Left ventricle myocardium inferior (tissue), 1 donor: Measurements from ENCODE around the gene TENM3. TPM values are rescaled to one million over a fixed set of nuclear protein-coding genes. Genes with fewer than 3 reads are reported as not detected.

Experiments
- DNase-seq: peaks from one replicate; pipeline ENCODE4 v3.0.0-alpha.2; 2020
- H3K27ac ChIP-seq: fragments of 200-600 bp; replicated peaks from 2 replicates; pipeline ENCODE4 v1.8.0; 2021
- H3K27me3 ChIP-seq: fragments of 200-600 bp; 2 replicates; pipeline ENCODE4 v1.8.0; 2021; ENCODE audit warnings: low read depth
- H3K36me3 ChIP-seq: fragments of 200-600 bp; 2 replicates; pipeline ENCODE4 v1.8.0; 2021
- H3K4me1 ChIP-seq: fragments of 200-600 bp; 2 replicates; pipeline ENCODE4 v1.8.0; 2021
- H3K4me3 ChIP-seq: fragments of 200-600 bp; 2 replicates; pipeline ENCODE4 v1.8.0; 2021; ENCODE audit warnings: mild to moderate bottlenecking, moderate library complexity
- H3K9me3 ChIP-seq: fragments of 200-600 bp; replicated peaks from 2 replicates; pipeline ENCODE4 v1.8.0; 2021
- intact Hi-C: fragments of 100-400 bp; cut with micrococcal nuclease; formaldehyde crosslinking; loops from one replicate; pipeline ENCODE4 v1.11.0; 2022
- total RNA-seq: library from RNA; stranded (reverse); fragmentation: NEBNext Ultra II Directional; extraction: Animal tissue kit (Norgen Biotek cat#: 25700); gene quantifications from one replicate; pipeline ENCODE4 v1.2.1, GENCODE V29; 2021
- TF ChIP-seq, protein P1 (sequence below): fragments of 200-600 bp; IDR thresholded peaks from 2 replicates; pipeline ENCODE4 v1.8.0; 2021; ENCODE audit warnings: antibody characterized with exemption, mild to moderate bottlenecking, borderline replicate concordance
- donor health status: DM: no; HTN: yes; CAD: no; lungs with severe emphysema.

TENM3 gene
- total RNA-seq, 1 donor from 2014 or later = 1.5 TPM

DNA sequence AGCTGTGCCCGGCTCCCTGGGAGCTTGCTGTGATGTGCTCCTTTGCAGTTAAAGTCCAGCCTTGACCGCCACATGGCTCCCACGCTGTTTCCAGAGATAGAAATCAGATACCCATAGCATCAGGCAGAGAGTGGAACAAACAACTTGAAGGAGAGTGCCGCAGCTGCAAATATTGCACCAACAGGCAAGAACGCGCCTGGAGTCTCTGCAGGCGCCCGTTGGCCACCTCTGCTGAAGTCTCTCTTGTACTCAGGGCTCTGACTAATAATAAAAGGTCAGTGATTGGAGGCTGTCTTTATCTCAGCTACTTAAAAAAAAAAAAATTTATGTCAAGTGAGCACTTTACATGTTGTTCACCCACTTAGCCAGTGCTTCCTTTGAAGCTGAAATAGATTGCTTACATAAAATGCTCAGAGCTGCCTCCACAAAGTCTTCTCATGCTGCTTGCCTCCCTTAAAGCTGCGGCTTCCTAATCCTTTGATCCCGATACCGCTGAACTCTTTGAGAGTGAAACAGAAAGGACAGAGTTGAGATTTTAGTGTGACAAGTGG is 30.9 kb upstream of the TENM3 start:
- no peak for DNase-seq

GRCh38 chr4:182213004-182213403 is 30.2 kb upstream of the TENM3 start:
- no peak overlapping the region for H3K27ac ChIP-seq
- H3K36me3 ChIP-seq = no peaks in the 10 kb centered on the region
- H3K4me1 ChIP-seq = peaks cover 9% of the 10 kb centered on the region
- no peak overlapping the region for H3K4me3 ChIP-seq
- DNase-seq = no peak
- intact Hi-C loops = no loop called here
- no peaks in the 10 kb centered on the region for H3K9me3 ChIP-seq
- TF ChIP-seq, protein P1, sequence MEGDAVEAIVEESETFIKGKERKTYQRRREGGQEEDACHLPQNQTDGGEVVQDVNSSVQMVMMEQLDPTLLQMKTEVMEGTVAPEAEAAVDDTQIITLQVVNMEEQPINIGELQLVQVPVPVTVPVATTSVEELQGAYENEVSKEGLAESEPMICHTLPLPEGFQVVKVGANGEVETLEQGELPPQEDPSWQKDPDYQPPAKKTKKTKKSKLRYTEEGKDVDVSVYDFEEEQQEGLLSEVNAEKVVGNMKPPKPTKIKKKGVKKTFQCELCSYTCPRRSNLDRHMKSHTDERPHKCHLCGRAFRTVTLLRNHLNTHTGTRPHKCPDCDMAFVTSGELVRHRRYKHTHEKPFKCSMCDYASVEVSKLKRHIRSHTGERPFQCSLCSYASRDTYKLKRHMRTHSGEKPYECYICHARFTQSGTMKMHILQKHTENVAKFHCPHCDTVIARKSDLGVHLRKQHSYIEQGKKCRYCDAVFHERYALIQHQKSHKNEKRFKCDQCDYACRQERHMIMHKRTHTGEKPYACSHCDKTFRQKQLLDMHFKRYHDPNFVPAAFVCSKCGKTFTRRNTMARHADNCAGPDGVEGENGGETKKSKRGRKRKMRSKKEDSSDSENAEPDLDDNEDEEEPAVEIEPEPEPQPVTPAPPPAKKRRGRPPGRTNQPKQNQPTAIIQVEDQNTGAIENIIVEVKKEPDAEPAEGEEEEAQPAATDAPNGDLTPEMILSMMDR = no peak
- peaks cover 73% of the 10 kb centered on the region for H3K27me3 ChIP-seq

More for the DNA sequence above, 30.9 kb upstream of the TENM3 start:
- peaks cover 13% of the 10 kb centered on the region for H3K4me1 ChIP-seq
- H3K4me3 ChIP-seq = no peak overlapping the region
- TF ChIP-seq, protein P1 = no peak
- intact Hi-C loops = no loop called here
- H3K9me3 ChIP-seq = no peaks in the 10 kb centered on the region
- no peaks in the 10 kb centered on the region for H3K36me3 ChIP-seq
- H3K27me3 ChIP-seq = peaks cover 70% of the 10 kb centered on the region
- no peak overlapping the region for H3K27ac ChIP-seq

GRCh38 chr4:182215148-182215547 is 28.1 kb upstream of the TENM3 start:
- Histone ChIP-seq H3K27ac (no peak overlapping the region), H3K9me3 (no peaks in the 10 kb centered on the region), H3K4me3 (no peak overlapping the region), H3K4me1 (peaks cover 4% of the 10 kb centered on the region), H3K27me3 (peaks cover 79% of the 10 kb centered on the region), H3K36me3 (no peaks in the 10 kb centered on the region)
- intact Hi-C loops = no loop called here
- TF ChIP-seq, protein P1 = no peak
- DNase-seq = no peak

DNA sequence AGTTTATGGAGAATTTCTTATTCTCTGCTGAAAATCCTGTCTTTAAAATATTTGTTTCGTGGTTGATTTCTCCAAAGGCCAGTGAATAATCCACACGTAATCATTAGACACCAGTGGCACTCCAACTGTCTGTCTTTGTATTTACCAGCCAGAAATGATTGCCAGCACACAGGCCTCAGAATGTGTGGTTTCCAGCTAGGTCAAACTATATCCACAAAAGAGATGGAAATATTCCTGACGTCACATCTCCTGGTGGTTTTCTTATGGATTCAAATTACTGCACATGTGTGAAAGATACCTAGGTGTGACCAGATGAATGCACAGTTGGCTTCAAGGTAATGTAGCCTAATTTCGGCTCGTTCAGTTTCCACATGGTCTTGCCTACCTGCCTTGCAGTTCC is 27.2 kb upstream of the TENM3 start:
- TF ChIP-seq, protein P1 = no peak
- no peak overlapping the region for H3K4me3 ChIP-seq
- no peaks in the 10 kb centered on the region for H3K9me3 ChIP-seq
- H3K27ac ChIP-seq = no peak overlapping the region
- intact Hi-C loops = no loop called here
- H3K27me3 ChIP-seq = peaks cover 75% of the 10 kb centered on the region
- H3K4me1 ChIP-seq = peaks cover 4% of the 10 kb centered on the region
- H3K36me3 ChIP-seq = no peaks in the 10 kb centered on the region
- no peak for DNase-seq

DNA sequence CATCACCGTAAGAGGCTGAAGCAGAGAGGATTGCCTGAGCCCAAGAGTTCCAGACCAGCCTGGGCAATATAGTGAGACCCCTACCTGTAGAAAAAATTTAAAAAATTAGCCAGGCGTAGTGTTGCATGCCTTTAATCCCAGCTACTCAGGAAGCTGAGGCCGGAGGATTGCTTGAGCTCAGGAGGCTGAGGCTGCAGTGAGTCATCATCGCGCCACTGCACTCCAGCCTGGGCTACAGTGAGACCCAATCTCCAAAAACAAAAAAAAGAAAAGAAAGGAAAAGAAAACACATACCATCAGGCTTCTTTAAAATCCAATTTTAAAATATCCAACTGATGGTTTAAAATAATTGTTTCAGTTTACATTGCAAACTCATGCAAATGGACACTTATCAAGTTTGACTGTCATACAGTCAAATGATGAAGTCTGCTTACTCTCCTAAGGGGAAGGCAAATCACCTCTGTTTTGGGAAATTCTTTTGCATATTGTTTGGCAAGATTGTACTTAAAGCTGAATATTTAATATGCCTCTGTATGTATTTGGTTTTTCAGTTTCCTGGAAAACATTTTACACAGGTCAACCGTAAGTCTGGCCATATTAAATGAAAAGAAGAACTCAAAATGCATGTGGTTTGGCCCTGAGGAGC is 23.7 kb upstream of the TENM3 start:
- intact Hi-C loops = no loop called here

More for the DNA sequence above, 23.7 kb upstream of the TENM3 start:
- no peak overlapping the region for H3K4me3 ChIP-seq
- H3K4me1 ChIP-seq = no peaks in the 10 kb centered on the region
- TF ChIP-seq, protein P1 = no peak
- DNase-seq = no peak
- no peaks in the 10 kb centered on the region for H3K36me3 ChIP-seq
- H3K9me3 ChIP-seq = no peaks in the 10 kb centered on the region
- H3K27me3 ChIP-seq = peaks cover 57% of the 10 kb centered on the region
- H3K27ac ChIP-seq = no peak overlapping the region
